ENCODE results near the gene ZNF865. TPM values are rescaled to one million over a fixed set of nuclear protein-coding genes. Genes with fewer than 3 reads are reported as not detected.

The ZNF865 gene
- polyA plus RNA-seq, 1 donor (not counting 4 experiments of a cell fraction or from before 2014, with no cell fraction given) = 1.1 TPM

- Histone ChIP-seq H3K9me3 (ENCODE audit: control insufficient read depth, low read depth, low read length) (no peaks in the 10 kb centered on the region), H3K36me3 (ENCODE audit: control insufficient read depth in 2 of 2, extremely low read depth in 1 of 2, insufficient read depth in 2 of 2, low read length in 2 of 2) (peaks cover 0 to 2% of the 10 kb centered on the region in 2 experiments), H3K4me3 (ENCODE audit: control insufficient read depth in 2 of 3, extremely low read depth in 1 of 3, insufficient read depth in 2 of 3, low read depth in 1 of 3, low read length in 3 of 3) (peak within 1 kb of the TSS; percentile 80 to 97 (median 91)), H3K79me2 (ENCODE audit: control insufficient read depth, insufficient read depth, low read length) (peaks cover 13% of the 10 kb centered on the region), H3K4me2 (ENCODE audit: control insufficient read depth, extremely low read depth, insufficient read depth, low read depth, low read length) (peak within 1 kb of the TSS; percentile 82), H3K27me3 (ENCODE audit: control insufficient read depth, extremely low read depth, insufficient read depth, low read length) (peaks cover 4% of the 10 kb centered on the region), H3K4me1 (ENCODE audit: control insufficient read depth, extremely low read depth, insufficient read depth, low read length) (peaks cover 12% of the 10 kb centered on the region), H3K9ac (ENCODE audit: control insufficient read depth, extremely low read depth, insufficient read depth, low read length) (peak within 1 kb of the TSS; percentile 75), H2AFZ (ENCODE audit: control insufficient read depth, low read length) (peak within 1 kb of the TSS; percentile 62), H4K20me1 (ENCODE audit: control insufficient read depth, extremely low read depth, insufficient read depth, low read length) (no peaks in the 10 kb centered on the region), H3K27ac (ENCODE audit: control insufficient read depth, insufficient read depth, low read length) (peak within 1 kb of the TSS; percentile 29), H3K9me1 (ENCODE audit: control insufficient read depth, extremely low read depth, insufficient read depth, low read length) (no peaks in the 10 kb centered on the region)
- TF ChIP-seq CTCF (optimal IDR thresholded peaks at IDR 0.05 in 1 of 3, IDR thresholded peaks at IDR 0.05 in 1 of 3, conservative IDR thresholded peaks at IDR 0.05 in 1 of 3; ENCODE audit: extremely low read depth in 1 of 3, insufficient read depth in 2 of 3, low read length in 3 of 3) = no peak
- TF ChIP-seq EZH2 (IDR thresholded peaks at IDR 0.05; ENCODE audit: low read length) = no peak
- dilution Hi-C loops (cut with MboI; ENCODE audit: extremely low pct_ligation_motif_present, low sequenced_read_pairs) = no loop called here
- FAIRE-seq = peak; percentile 36
- DNase-seq (ENCODE audit: low read depth, low spot score) = no peak
Observed at GRCh38 chr19:55580628-55581144, 24.8 kb upstream of the ZNF865 start, which contains the start of gene ZNF579. Gene ZNF579 (minus strand): TSS chr19:55580848. CDS start chr19:55579639, 1,209 bp downstream.

DNA sequence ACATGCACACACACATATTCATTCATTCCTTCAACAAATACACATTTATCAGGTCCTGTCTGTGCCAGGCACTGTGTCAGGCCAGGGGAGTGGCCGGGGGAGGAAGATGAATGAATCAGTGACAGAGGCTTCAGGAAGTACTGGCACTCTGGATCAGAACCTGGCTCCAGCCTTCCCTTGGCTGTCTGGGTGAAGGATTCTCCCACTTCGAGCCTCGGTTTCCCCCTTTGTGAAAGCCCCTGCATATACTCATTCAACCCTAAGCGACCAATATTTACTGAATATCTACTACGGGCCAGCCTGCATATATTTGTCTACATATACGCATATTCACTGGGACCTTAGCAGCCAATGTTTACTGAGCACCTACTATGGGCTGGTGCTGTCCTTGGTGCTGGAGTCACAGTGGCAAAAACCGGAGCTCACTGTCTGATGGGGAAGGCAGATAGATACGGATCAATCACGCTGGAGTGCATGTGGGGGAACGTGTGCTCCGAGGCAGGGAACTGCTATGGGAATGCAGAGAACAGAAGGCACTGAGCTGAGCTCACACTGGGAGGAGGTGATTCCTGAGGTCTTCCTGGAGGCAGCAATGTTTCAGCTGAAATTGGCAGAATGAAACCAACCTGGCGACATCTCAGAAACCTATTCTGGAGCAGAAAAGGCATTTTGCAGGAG is 24.2 kb upstream of the ZNF865 start:
- dilution Hi-C loops (cut with MboI; ENCODE audit: extremely low pct_ligation_motif_present, low sequenced_read_pairs) = no loop called here

More for the DNA sequence above, 24.2 kb upstream of the ZNF865 start:
- H3K9me3 ChIP-seq (ENCODE audit: control insufficient read depth, low read depth, low read length) = no peaks in the 10 kb centered on the region
- no peaks in the 10 kb centered on the region for H4K20me1 ChIP-seq (ENCODE audit: control insufficient read depth, extremely low read depth, insufficient read depth, low read length)
- H3K36me3 ChIP-seq (ENCODE audit: control insufficient read depth in 2 of 2, extremely low read depth in 1 of 2, insufficient read depth in 2 of 2, low read length in 2 of 2) = peaks cover 0 to 2% of the 10 kb centered on the region in 2 experiments
- H2AFZ ChIP-seq (ENCODE audit: control insufficient read depth, low read length) = peak overlapping the region; percentile 61
- TF ChIP-seq CTCF (optimal IDR thresholded peaks at IDR 0.05 in 1 of 3, IDR thresholded peaks at IDR 0.05 in 1 of 3, conservative IDR thresholded peaks at IDR 0.05 in 1 of 3; ENCODE audit: extremely low read depth in 1 of 3, insufficient read depth in 2 of 3, low read length in 3 of 3) (no peak), EZH2 (IDR thresholded peaks at IDR 0.05; ENCODE audit: low read length) (no peak)
- DNase-seq (ENCODE audit: low read depth, low spot score) (no peak), FAIRE-seq (peak; percentile 44)
- H3K79me2 ChIP-seq (ENCODE audit: control insufficient read depth, insufficient read depth, low read length) = peaks cover 13% of the 10 kb centered on the region
- peaks cover 17% of the 10 kb centered on the region for H3K4me1 ChIP-seq (ENCODE audit: control insufficient read depth, extremely low read depth, insufficient read depth, low read length)
- H3K27me3 ChIP-seq (ENCODE audit: control insufficient read depth, extremely low read depth, insufficient read depth, low read length) = peaks cover 4% of the 10 kb centered on the region
- H3K4me3 ChIP-seq (ENCODE audit: control insufficient read depth in 2 of 3, extremely low read depth in 1 of 3, insufficient read depth in 2 of 3, low read depth in 1 of 3, low read length in 3 of 3) = peak overlapping the region; percentile 80 to 97 (median 91)
- peak overlapping the region; percentile 29 for H3K27ac ChIP-seq (ENCODE audit: control insufficient read depth, insufficient read depth, low read length)
- peak overlapping the region; percentile 82 for H3K4me2 ChIP-seq (ENCODE audit: control insufficient read depth, extremely low read depth, insufficient read depth, low read depth, low read length)
- peak overlapping the region; percentile 53 for H3K9ac ChIP-seq (ENCODE audit: control insufficient read depth, extremely low read depth, insufficient read depth, low read length)
- no peaks in the 10 kb centered on the region for H3K9me1 ChIP-seq (ENCODE audit: control insufficient read depth, extremely low read depth, insufficient read depth, low read length)
